AG04449 (cell line): ENCODE data around the gene AXIN2.
"Not testable (repeated sequence)": the region's sequence is repeated elsewhere in the genome, so short reads cannot be mapped to it uniquely, and the experiment has no call there.

Source experiments
- CTCF ChIA-PET: fragments of 350-600 bp; formaldehyde crosslinking; extraction: SDS; loops from one replicate; lab custom pipeline; 2021; ENCODE audit warnings: antibody characterized with exemption; lab: Yijun Ruan, JAX
- POLR2A ChIA-PET: fragments of 400-600, 350-600 bp; formaldehyde crosslinking; extraction: SDS; loops from one replicate; lab custom pipeline; 2020; ENCODE audit warnings: antibody characterized with exemption, inconsistent platforms; lab: Yijun Ruan, JAX
- DNase-seq: peaks from one replicate; pipeline ENCODE4 v3.0.0-alpha.2; 2010; ENCODE audit warnings: low read depth, low spot score
- H3K4me3 ChIP-seq: 2 replicates; pipeline ENCODE4 v1.5.1; 2011; ENCODE audit warnings: low read depth, mild to moderate bottlenecking, control low read depth, low read length
- TF ChIP-seq, protein P1 (sequence below): IDR thresholded peaks from one replicate; pipeline ENCODE4 v1.5.1; 2011; ENCODE audit warnings: mild to moderate bottlenecking, moderate library complexity, low read length, control low read depth, inconsistent platforms; ENCODE audit not compliant: insufficient read depth; ENCODE audit errors: missing control alignments

Gene AXIN2

DNA sequence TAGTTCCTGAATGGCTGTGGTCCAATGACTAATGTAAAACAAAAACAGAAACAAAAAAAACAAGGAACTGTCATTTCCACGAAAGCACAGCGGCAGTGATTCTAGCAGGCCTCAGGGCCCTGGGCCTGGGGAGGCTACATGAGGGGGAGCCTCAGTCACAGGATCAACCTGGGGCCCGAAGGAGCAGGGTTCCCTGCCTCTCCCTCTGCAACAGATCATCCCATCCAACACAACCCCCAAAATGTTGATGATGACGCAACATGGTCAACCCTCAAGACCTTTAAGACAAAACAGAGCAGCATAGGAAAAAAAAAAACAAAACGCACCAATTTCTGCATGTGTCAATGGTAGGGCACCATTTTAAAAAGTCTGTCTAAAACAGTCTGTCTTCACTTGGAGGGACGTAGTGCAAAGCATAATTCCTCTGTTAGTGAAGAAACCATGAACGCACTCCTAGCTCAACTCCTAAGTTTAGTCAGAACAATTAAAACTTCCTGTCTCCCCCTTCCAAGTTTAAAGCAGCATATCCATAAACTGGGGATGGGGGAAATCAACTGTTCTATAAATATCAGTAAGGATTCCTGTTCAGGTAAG, 32.3 kb downstream of the AXIN2 start:
- H3K4me3 ChIP-seq = no peak overlapping the region
- CTCF ChIA-PET = interaction anchor here (1.2 kb wide), 1 partner anchor 27 kb away, joined by 4 read pairs; no protein-coding TSS in a partner anchor
- POLR2A ChIA-PET = no interaction called here
- TF ChIP-seq, protein P1, sequence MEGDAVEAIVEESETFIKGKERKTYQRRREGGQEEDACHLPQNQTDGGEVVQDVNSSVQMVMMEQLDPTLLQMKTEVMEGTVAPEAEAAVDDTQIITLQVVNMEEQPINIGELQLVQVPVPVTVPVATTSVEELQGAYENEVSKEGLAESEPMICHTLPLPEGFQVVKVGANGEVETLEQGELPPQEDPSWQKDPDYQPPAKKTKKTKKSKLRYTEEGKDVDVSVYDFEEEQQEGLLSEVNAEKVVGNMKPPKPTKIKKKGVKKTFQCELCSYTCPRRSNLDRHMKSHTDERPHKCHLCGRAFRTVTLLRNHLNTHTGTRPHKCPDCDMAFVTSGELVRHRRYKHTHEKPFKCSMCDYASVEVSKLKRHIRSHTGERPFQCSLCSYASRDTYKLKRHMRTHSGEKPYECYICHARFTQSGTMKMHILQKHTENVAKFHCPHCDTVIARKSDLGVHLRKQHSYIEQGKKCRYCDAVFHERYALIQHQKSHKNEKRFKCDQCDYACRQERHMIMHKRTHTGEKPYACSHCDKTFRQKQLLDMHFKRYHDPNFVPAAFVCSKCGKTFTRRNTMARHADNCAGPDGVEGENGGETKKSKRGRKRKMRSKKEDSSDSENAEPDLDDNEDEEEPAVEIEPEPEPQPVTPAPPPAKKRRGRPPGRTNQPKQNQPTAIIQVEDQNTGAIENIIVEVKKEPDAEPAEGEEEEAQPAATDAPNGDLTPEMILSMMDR = no peak
- DNase-seq = no peak

DNA sequence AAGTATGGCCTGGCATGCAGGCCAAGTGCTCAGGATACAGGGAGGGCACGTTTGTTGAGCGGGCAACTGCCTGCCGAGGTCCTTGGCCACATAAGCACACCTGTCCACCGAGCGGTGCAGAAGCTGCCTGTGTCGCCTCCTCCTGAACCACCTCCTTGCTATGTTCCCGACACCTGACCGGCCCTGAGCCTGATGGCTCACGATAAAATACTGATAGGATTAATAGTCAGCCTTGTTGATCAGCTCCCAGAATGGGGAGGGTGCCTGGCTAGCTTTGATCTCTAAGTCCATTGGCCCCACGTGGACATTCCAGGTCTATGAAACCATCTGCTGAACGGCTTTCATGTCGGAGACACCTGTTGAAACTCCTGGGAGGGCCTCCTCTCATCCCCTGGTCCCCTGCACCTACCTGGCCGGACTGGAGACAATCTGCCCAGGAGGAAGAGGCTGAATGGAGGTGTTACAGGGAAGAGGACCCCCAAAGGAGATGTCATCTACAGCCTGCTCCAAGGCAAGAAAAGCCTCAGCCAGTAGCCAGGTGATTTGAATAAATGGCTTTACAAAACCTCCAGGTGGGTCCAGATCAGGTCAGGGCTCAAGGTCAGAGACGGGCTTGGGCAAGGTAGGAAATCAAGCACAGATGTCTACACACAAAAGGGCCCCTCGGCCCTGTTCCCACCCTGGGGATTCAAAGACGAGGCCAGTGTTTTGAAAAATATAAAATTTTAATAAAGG, 33.4 kb downstream of the AXIN2 start:
- TF ChIP-seq, protein P1 = no peak
- POLR2A ChIA-PET = no interaction called here
- CTCF ChIA-PET = no interaction called here
- DNase-seq = no peak
- no peak overlapping the region for H3K4me3 ChIP-seq

DNA sequence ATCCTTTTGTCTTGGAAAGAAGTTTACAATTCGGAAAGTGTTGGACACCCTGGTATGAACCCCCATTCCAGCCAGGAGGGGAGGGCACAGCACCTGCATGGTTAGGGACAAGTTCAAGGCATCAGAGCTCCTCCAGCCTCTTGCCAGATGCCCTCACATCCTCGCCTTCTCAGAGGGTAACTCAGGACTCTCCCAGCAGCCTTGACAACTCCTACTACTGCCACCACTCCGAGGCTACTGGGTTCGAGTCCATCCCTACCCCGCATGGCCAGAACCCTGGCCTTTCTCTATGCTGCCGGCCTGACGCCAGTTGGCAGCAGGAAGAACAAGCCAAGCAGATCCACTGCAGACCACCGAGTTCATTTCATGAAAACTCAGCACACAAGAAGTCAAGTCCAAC, 34.1 kb downstream of the AXIN2 start:
- no peak for DNase-seq
- H3K4me3 ChIP-seq = no peak overlapping the region
- ChIA-PET POLR2A (no interaction called here), CTCF (no interaction called here)
- TF ChIP-seq, protein P1 = no peak

DNA sequence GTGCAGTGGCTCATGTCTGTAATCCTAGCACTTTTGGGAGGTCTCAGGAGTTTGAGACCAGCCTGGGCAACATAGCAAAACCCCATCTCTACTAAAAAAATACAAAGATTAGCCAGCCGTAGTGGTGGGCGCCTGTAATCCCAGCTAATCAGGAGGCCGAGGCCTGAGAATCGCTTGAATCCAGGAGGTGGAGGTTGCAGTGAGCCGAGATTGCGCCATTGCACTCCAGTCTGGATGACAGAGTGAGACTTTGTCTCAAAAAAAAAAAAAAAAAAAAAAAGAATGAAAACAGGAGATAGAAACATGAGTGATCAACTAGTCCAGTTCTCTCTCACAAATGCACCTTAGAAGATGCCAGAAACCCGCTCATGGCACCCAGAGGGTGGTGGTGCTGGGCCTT, 34.6 kb downstream of the AXIN2 start:
- DNase-seq, POLR2A ChIA-PET, CTCF ChIA-PET, H3K4me3 ChIP-seq: not testable (repeated sequence)

DNA sequence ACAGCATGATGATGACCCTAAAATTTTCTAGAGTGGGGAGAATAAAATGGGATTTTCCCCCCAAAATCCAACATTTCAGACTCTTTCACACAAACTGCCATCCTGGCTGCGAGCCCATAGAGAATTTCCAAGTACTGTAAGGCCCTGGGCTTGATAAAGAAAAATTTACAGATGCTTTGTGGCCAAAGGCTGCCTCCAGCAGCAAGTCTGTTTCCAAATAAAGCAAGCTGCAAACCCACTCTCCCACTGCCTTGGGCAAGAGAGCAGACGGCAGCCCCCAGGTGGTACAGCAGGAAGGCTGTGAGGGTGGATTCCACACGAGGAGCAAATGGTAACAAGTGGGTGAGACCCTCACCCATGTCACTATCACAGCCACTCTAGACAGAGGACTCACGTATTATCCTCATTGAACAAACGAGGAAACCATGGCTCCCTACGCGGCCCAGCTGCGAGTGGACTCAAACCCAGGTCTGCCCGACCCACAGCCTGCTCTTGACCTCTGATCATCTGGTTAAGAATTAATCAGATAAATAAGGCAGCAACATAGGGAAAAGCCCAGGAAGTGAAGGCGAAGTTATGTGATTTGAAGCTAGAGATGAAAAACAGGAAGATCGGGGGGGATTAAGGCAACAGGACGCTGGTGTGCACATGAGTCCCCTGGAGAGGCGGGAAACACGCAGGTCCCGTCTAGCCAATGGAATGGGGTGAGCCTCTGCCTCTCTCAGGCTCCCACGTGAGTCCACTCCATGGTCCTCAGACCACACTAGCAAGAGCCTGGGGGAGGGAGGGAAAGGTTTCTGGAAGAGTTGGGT, 37.4 kb downstream of the AXIN2 start:
- CTCF ChIA-PET = interaction anchor here (0.8 to 1.0 kb wide), 2 partner anchors 32 to 271 kb away, joined by 3 to 5 read pairs; no protein-coding TSS in a partner anchor
- TF ChIP-seq, protein P1 = no peak
- no peak overlapping the region for H3K4me3 ChIP-seq
- DNase-seq = no peak
- POLR2A ChIA-PET = no interaction called here

DNA sequence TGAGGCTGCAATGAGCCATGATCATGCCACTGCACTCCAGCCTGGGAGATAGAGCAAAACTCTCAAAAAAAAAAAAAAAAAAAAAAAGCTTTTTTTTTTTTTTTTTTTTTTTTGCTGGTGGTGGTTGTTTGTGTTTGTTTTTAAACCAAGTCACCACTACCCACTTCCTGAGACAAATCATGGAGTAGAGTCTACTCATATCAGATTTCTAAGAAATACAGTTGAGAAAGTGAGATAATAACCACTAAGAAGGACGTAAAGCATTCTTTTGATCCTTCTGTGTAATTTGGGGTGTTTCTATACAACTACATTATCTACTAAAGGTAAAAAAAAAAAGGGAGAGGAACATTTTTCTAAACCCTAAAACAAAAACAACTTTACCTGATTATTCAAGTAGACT, 38.0 kb downstream of the AXIN2 start:
- POLR2A ChIA-PET = no interaction called here
- CTCF ChIA-PET = interaction anchor here (0.7 kb wide), 1 partner anchor 34 kb away, joined by 3 read pairs; no protein-coding TSS in a partner anchor
- no peak overlapping the region for H3K4me3 ChIP-seq
- TF ChIP-seq, protein P1 = no peak
- DNase-seq = no peak
